Pulmonary artery endothelial cell (primary cell): ENCODE results near the gene KLHL33. TPM values are rescaled to one million over a fixed set of nuclear protein-coding genes. Genes with fewer than 3 reads are reported as not detected.

Source experiments
- DNase-seq: peaks from one replicate; pipeline ENCODE4 v3.0.0-alpha.2; 2011; ENCODE audit warnings: low read depth, low spot score
- total RNA-seq: library from RNA; depleted of rRNA; stranded (reverse); fragments of >200 nt; gene quantifications from 2 replicates; pipeline ENCODE4 v1.2.3, GENCODE V29; 2014

The KLHL33 gene
- total RNA-seq, 1 donor from 2014 or later, result under 0.01 TPM

GRCh38 chr14:20417250-20418186 is 18.4 kb downstream of the KLHL33 start:
- DNase-seq, result no peak

GRCh38 chr14:20416223-20416622 is 19.7 kb downstream of the KLHL33 start:
- no peak for DNase-seq

GRCh38 chr14:20415782-20416206 is 20.2 kb downstream of the KLHL33 start:
- peak; percentile 15 for DNase-seq

GRCh38 chr14:20413744-20414082 is 22.3 kb downstream of the KLHL33 start:
- DNase-seq, result no peak

- DNase-seq, result peak; percentile 46
Measured at GRCh38 chr14:20412876-20413743, 22.9 kb downstream of the KLHL33 start, which contains the start of gene TEP1. TSS of gene TEP1 (minus strand) at chr14:20413501. CDS start at chr14:20408439, 5,062 bp downstream.

GRCh38 chr14:20412411-20412810 is 23.6 kb downstream of the KLHL33 start:
- DNase-seq, result no peak

GRCh38 chr14:20409226-20409625 is 26.7 kb downstream of the KLHL33 start:
- DNase-seq, result no peak

GRCh38 chr14:20403521-20403920 is 32.4 kb downstream of the KLHL33 start:
- DNase-seq, result no peak

GRCh38 chr14:20400965-20401593 is 34.9 kb downstream of the KLHL33 start:
- no peak for DNase-seq

- no peak for DNase-seq
Measured at GRCh38 chr14:20400589-20400964, 35.4 kb downstream of the KLHL33 start.

GRCh38 chr14:20397511-20397910 is 38.5 kb downstream of the KLHL33 start:
- DNase-seq, result no peak

- DNase-seq, result no peak
Measured at GRCh38 chr14:20391505-20391904, 44.5 kb downstream of the KLHL33 start.

GRCh38 chr14:20388159-20388558 is 47.8 kb downstream of the KLHL33 start:
- no peak for DNase-seq

GRCh38 chr14:20387576-20387975 is 48.4 kb downstream of the KLHL33 start:
- no peak for DNase-seq

- DNase-seq, result no peak
Measured at GRCh38 chr14:20386276-20386855, 49.6 kb downstream of the KLHL33 start.

GRCh38 chr14:20384886-20385285 is 51.1 kb downstream of the KLHL33 start:
- no peak for DNase-seq

- DNase-seq, result no peak
Measured at GRCh38 chr14:20384321-20384720, 51.6 kb downstream of the KLHL33 start.

GRCh38 chr14:20383636-20384035 is 52.3 kb downstream of the KLHL33 start:
- no peak for DNase-seq

GRCh38 chr14:20383032-20383431 is 52.9 kb downstream of the KLHL33 start:
- no peak for DNase-seq

GRCh38 chr14:20382526-20382925 is 53.4 kb downstream of the KLHL33 start:
- no peak for DNase-seq

- no peak for DNase-seq
Measured at GRCh38 chr14:20381341-20381740, 54.6 kb downstream of the KLHL33 start.
